ENCODE results near the gene ABRACL.
A peak's percentile ranks its signal among the peaks of the same experiment; 100 is the strongest.
"Not testable (repeated sequence)": the region's sequence is repeated elsewhere in the genome, so short reads cannot be mapped to it uniquely, and the experiment has no call there.

Gene ABRACL

DNA sequence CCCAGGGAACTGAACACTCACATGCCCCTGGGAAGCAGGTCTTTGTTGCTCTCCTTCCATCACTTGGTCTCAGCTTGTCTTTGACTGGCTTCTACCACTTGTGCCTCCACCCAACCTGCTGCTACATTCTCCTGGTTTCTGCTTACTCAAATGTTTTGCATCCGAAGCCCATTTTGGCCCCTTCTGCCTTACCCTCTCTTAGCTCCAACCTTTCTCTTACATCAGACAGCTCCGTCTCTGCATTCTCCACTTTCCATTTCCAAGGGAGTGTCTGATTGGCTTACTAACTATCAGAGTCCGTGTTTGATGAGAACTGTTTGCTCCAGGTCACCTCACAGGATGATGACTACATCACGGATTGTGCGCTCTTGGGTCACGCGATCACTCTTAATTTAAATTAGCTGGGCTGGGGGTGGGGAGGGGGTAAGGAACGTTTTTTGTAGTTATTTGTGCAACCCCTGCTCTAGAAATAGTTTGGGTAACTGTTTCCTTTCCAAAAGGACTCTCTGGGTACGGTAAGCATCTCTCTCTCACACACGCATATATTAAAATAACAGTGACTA lies 844 bp upstream of the ABRACL start:
- no peaks in the 10 kb centered on the region for H3K27me3 ChIP-seq (ENCODE audit: control insufficient read depth in 2 of 2, insufficient read depth in 2 of 2, low read length in 2 of 2)
- H3K9ac ChIP-seq (ENCODE audit: low read depth in 1 of 2, low read length in 2 of 2) = peak overlapping the region in 1 of 2 donors; percentile 88
- H3K27ac ChIP-seq (ENCODE audit: low read depth in 2 of 2, low read length in 2 of 2) = peak overlapping the region; percentile 91 to 94
- no peaks in the 10 kb centered on the region for H3K9me3 ChIP-seq (ENCODE audit: control insufficient read depth in 2 of 2, low read length in 2 of 2)
- H3K4me1 ChIP-seq (ENCODE audit: control insufficient read depth in 2 of 2, insufficient read depth in 2 of 2, low read length in 2 of 2) = peaks cover 6 to 16% of the 10 kb centered on the region in 2 donors
- no peaks in the 10 kb centered on the region for H3K36me3 ChIP-seq (ENCODE audit: control insufficient read depth in 2 of 2, insufficient read depth in 2 of 2, low read length in 2 of 2)
- peak overlapping the region; percentile 85 to 99 for H3K4me3 ChIP-seq (ENCODE audit: low read length in 2 of 2)

GRCh38 chr6:139028215-139028657 lies 309 bp upstream of the ABRACL start:
- H3K36me3 ChIP-seq (ENCODE audit: control insufficient read depth in 2 of 2, insufficient read depth in 2 of 2, low read length in 2 of 2) = no peaks in the 10 kb centered on the region
- H3K27me3 ChIP-seq (ENCODE audit: control insufficient read depth in 2 of 2, insufficient read depth in 2 of 2, low read length in 2 of 2) = no peaks in the 10 kb centered on the region
- H3K4me3 ChIP-seq (ENCODE audit: low read length in 2 of 2) = peak overlapping the region; percentile 85 to 99
- H3K4me1 ChIP-seq (ENCODE audit: control insufficient read depth in 2 of 2, insufficient read depth in 2 of 2, low read length in 2 of 2) = peaks cover 6 to 16% of the 10 kb centered on the region in 2 donors
- peak overlapping the region; percentile 81 to 88 for H3K9ac ChIP-seq (ENCODE audit: low read depth in 1 of 2, low read length in 2 of 2)
- peak overlapping the region; percentile 91 to 94 for H3K27ac ChIP-seq (ENCODE audit: low read depth in 2 of 2, low read length in 2 of 2)
- no peaks in the 10 kb centered on the region for H3K9me3 ChIP-seq (ENCODE audit: control insufficient read depth in 2 of 2, low read length in 2 of 2)

DNA sequence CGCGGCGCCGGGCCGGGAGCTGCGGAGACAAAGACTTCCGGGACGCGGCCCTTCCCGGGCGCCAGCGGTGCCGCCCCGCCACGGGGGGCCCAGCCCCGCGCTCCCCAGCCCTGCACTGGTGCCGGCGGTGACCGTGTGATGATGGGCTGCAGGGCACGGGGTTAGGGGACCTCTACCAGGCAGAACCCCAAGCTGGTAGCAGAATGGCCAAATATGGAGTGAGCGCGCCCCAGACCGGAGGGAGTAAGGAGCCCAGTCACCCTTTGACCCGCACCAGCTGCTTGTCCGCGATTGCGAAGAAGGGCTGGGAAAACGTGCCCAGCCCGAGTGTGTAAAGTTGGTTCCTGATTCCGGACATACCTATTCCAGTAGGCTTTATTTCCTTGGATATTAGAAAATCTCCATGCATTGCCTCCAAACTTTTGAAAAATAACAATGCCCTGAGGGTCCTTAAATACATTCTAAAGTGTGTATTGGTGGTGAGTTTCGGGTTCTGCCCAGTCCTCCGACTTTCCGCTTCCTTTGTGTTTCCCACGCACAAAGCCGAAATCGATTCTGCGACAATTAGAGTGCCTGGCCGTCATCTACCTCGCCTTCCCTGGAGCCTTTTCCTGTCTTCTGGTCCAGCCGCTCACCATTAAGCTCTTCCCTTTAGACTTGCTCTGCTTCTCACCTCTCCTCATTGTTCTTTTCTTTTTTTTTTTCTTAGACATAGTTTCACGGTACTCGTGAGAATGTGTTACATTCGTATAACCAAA lies 1.1 kb downstream of the ABRACL start:
- Histone ChIP-seq H3K4me3 (ENCODE audit: low read length in 2 of 2) (peak overlapping the region; percentile 85 to 99), H3K9me3 (ENCODE audit: control insufficient read depth in 2 of 2, low read length in 2 of 2) (no peaks in the 10 kb centered on the region), H3K36me3 (ENCODE audit: control insufficient read depth in 2 of 2, insufficient read depth in 2 of 2, low read length in 2 of 2) (peaks cover 8% of the 10 kb centered on the region in 2 donors), H3K27ac (ENCODE audit: low read depth in 2 of 2, low read length in 2 of 2) (peak overlapping the region; percentile 91 to 94), H3K4me1 (ENCODE audit: control insufficient read depth in 2 of 2, insufficient read depth in 2 of 2, low read length in 2 of 2) (peaks cover 6 to 16% of the 10 kb centered on the region in 2 donors), H3K27me3 (ENCODE audit: control insufficient read depth in 2 of 2, insufficient read depth in 2 of 2, low read length in 2 of 2) (no peaks in the 10 kb centered on the region), H3K9ac (ENCODE audit: low read depth in 1 of 2, low read length in 2 of 2) (peak overlapping the region; percentile 81 to 88)

DNA sequence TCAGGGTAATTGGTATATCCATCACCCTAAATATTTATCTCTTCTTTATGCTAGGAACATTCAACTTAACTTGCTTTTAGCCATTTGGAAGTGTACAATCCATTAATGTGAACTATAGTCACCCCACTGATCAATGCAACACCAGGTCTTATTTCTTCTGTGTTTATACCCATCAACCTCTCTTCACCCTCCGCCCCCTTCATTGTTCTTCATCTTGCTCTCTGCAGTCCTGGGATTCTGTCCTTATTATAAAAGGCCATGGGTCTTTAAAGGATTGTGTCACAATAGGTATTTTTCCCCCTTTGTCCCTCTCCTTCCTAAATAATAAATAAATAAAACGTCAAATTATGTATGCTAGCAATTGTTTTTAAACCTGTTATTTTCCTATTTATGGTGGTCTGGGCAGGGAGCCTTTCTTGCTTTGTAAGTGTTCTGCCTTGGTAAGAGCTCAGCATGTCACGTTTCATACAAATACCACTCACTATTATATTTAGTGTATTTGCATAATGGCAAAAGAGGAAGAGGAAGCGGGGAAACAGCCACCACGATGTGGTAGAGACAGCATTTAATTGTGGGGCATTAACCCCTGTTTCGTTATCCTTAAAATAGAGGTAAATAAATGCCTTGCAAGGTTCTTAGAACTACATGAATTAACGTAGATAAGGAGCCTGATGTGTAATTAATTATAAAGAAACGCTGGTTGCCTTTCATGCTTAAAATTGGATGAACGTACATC lies 1.9 kb downstream of the ABRACL start:
- peak overlapping the region; percentile 81 to 88 for H3K9ac ChIP-seq (ENCODE audit: low read depth in 1 of 2, low read length in 2 of 2)
- H3K4me3 ChIP-seq (ENCODE audit: low read length in 2 of 2) = peak overlapping the region; percentile 85 to 99
- H3K4me1 ChIP-seq (ENCODE audit: control insufficient read depth in 2 of 2, insufficient read depth in 2 of 2, low read length in 2 of 2) = peaks cover 6 to 16% of the 10 kb centered on the region in 2 donors
- H3K9me3 ChIP-seq (ENCODE audit: control insufficient read depth in 2 of 2, low read length in 2 of 2) = no peaks in the 10 kb centered on the region
- peaks cover 8 to 14% of the 10 kb centered on the region in 2 donors for H3K36me3 ChIP-seq (ENCODE audit: control insufficient read depth in 2 of 2, insufficient read depth in 2 of 2, low read length in 2 of 2)
- peak overlapping the region; percentile 91 to 94 for H3K27ac ChIP-seq (ENCODE audit: low read depth in 2 of 2, low read length in 2 of 2)
- H3K27me3 ChIP-seq (ENCODE audit: control insufficient read depth in 2 of 2, insufficient read depth in 2 of 2, low read length in 2 of 2) = no peaks in the 10 kb centered on the region

DNA sequence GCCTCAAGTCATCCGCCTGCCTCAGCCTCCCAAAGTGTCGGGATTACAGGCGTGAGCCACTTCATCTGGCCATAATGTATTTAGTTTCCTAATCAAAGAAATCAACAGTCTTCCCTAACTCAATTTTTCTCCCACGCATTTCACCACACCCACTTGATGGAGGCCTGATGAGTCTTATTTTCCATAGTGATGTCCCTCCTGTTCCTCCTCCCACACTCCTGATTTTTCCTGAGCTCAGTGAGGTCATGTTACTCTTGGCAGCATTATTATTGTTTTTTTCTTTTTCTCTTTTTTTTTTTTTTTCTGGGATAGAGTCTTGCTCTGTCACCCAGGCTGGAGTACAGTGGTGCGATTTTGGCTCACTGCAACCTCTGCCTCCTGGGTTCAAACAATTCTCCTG lies 8.9 kb downstream of the ABRACL start:
- H3K4me3 ChIP-seq (ENCODE audit: low read length in 2 of 2) = no peak overlapping the region
- no peaks in the 10 kb centered on the region for H3K27me3 ChIP-seq (ENCODE audit: control insufficient read depth in 2 of 2, insufficient read depth in 2 of 2, low read length in 2 of 2)
- no peak overlapping the region for H3K27ac ChIP-seq (ENCODE audit: low read depth in 2 of 2, low read length in 2 of 2)
- no peaks in the 10 kb centered on the region for H3K4me1 ChIP-seq (ENCODE audit: control insufficient read depth in 2 of 2, insufficient read depth in 2 of 2, low read length in 2 of 2)
- H3K9me3 ChIP-seq (ENCODE audit: control insufficient read depth in 2 of 2, low read length in 2 of 2) = no peaks in the 10 kb centered on the region
- peaks cover 30 to 32% of the 10 kb centered on the region in 2 donors for H3K36me3 ChIP-seq (ENCODE audit: control insufficient read depth in 2 of 2, insufficient read depth in 2 of 2, low read length in 2 of 2)
- no peak overlapping the region for H3K9ac ChIP-seq (ENCODE audit: low read depth in 1 of 2, low read length in 2 of 2)

DNA sequence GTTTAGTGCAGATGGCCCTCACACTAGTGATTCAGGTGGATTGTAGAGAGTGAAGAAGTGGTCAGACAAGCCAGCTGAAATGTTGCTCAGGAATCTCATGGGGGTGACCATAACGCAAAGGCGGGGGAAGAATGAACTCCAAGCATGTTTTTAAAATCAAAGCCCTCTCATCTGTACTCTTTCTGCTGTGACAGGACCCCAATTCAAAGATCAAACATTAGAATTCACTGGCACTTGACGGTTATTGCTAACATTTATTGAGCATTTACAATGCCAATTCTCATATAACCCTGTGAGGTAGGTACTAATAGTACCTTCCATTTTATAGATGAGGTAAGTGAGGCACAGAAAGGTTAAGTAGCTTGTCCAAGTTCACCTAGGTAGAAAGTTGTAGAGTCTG lies 15.7 kb downstream of the ABRACL start:
- Histone ChIP-seq H3K36me3 (ENCODE audit: control insufficient read depth in 2 of 2, insufficient read depth in 2 of 2, low read length in 2 of 2) (peaks cover 9 to 19% of the 10 kb centered on the region in 2 donors), H3K4me3 (ENCODE audit: low read length in 2 of 2) (no peak overlapping the region), H3K4me1 (ENCODE audit: control insufficient read depth in 2 of 2, insufficient read depth in 2 of 2, low read length in 2 of 2) (no peaks in the 10 kb centered on the region), H3K9me3 (ENCODE audit: control insufficient read depth in 2 of 2, low read length in 2 of 2) (no peaks in the 10 kb centered on the region), H3K9ac (ENCODE audit: low read depth in 1 of 2, low read length in 2 of 2) (no peak overlapping the region), H3K27ac (ENCODE audit: low read depth in 2 of 2, low read length in 2 of 2) (no peak overlapping the region), H3K27me3 (ENCODE audit: control insufficient read depth in 2 of 2, insufficient read depth in 2 of 2, low read length in 2 of 2) (no peaks in the 10 kb centered on the region)

DNA sequence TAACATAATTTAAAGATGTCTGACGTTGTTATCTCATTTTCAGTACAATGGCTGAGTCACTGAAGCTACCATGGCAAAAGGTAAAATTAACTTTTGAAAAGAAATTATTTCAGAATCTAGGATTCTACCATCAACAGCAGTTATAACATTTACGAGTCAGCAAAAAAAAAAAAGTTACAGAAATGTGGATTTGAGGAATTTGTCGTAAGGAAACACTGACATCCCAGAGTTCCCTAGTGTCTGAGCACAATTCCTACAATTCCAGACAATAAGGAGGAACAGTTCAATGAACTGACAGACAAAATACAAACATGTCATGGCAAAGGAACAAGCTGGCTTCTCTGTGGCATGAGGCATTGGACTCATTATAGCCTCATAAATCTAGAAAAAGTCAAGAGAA lies 19.1 kb downstream of the ABRACL start:
- no peaks in the 10 kb centered on the region for H3K27me3 ChIP-seq (ENCODE audit: control insufficient read depth in 2 of 2, insufficient read depth in 2 of 2, low read length in 2 of 2)
- H3K4me1 ChIP-seq (ENCODE audit: control insufficient read depth in 2 of 2, insufficient read depth in 2 of 2, low read length in 2 of 2) = no peaks in the 10 kb centered on the region
- no peaks in the 10 kb centered on the region for H3K9me3 ChIP-seq (ENCODE audit: control insufficient read depth in 2 of 2, low read length in 2 of 2)
- H3K27ac ChIP-seq (ENCODE audit: low read depth in 2 of 2, low read length in 2 of 2) = no peak overlapping the region
- H3K36me3 ChIP-seq (ENCODE audit: control insufficient read depth in 2 of 2, insufficient read depth in 2 of 2, low read length in 2 of 2) = peaks cover 1 to 5% of the 10 kb centered on the region in 2 donors
- no peak overlapping the region for H3K9ac ChIP-seq (ENCODE audit: low read depth in 1 of 2, low read length in 2 of 2)
- H3K4me3 ChIP-seq (ENCODE audit: low read length in 2 of 2) = no peak overlapping the region

- H3K4me1 ChIP-seq (ENCODE audit: control insufficient read depth in 2 of 2, insufficient read depth in 2 of 2, low read length in 2 of 2); H3K9ac ChIP-seq (ENCODE audit: low read depth in 1 of 2, low read length in 2 of 2); H3K4me3 ChIP-seq (ENCODE audit: low read length in 2 of 2); H3K27ac ChIP-seq (ENCODE audit: low read depth in 2 of 2, low read length in 2 of 2); H3K36me3 ChIP-seq (ENCODE audit: control insufficient read depth in 2 of 2, insufficient read depth in 2 of 2, low read length in 2 of 2); H3K27me3 ChIP-seq (ENCODE audit: control insufficient read depth in 2 of 2, insufficient read depth in 2 of 2, low read length in 2 of 2); H3K9me3 ChIP-seq (ENCODE audit: control insufficient read depth in 2 of 2, low read length in 2 of 2): not testable (repeated sequence)
Observed at GRCh38 chr6:139048912-139049311, 20.4 kb downstream of the ABRACL start.

DNA sequence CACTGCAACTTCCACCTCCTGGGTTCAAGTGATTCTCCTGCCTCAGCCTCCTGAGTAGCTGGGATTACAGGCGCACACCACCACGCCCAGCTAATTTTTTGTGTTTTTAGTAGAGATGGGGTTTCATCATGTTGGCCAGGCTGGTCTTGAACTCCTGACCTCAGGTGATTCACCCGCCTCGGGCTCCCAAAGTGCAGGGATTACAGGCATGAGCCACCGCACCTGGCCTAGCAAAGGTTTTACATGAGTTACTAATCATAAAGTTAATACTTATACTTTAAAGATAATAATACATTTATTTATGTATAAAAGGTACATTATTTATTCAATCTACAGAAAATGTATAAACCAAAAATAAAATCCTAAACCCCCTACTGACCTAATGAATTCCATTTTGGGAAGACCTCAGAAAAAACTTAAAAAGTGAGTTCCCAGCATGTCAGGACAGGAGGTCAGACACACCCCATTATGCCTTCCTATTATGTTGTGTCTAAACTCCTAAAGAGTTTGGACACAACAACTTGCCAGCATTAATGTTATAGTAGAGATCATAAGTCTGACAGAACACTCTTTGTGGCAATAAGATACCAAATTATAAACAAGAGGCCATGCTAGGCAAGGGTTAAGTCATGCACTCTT lies 21.7 kb downstream of the ABRACL start:
- not testable (repeated sequence) for H3K9me3 ChIP-seq (ENCODE audit: control insufficient read depth in 2 of 2, low read length in 2 of 2); H3K36me3 ChIP-seq (ENCODE audit: control insufficient read depth in 2 of 2, insufficient read depth in 2 of 2, low read length in 2 of 2); H3K4me1 ChIP-seq (ENCODE audit: control insufficient read depth in 2 of 2, insufficient read depth in 2 of 2, low read length in 2 of 2); H3K27ac ChIP-seq (ENCODE audit: low read depth in 2 of 2, low read length in 2 of 2); H3K4me3 ChIP-seq (ENCODE audit: low read length in 2 of 2); H3K9ac ChIP-seq (ENCODE audit: low read depth in 1 of 2, low read length in 2 of 2); H3K27me3 ChIP-seq (ENCODE audit: control insufficient read depth in 2 of 2, insufficient read depth in 2 of 2, low read length in 2 of 2)
